ENCODE measurements around the gene C10orf53. TPM values are rescaled to one million over a fixed set of nuclear protein-coding genes. Genes with fewer than 3 reads are reported as not detected.

C10orf53 gene, protein sequence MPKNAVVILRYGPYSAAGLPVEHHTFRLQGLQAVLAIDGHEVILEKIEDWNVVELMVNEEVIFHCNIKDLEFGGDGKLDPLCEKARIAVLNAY
- total RNA-seq, result not detected

DNA sequence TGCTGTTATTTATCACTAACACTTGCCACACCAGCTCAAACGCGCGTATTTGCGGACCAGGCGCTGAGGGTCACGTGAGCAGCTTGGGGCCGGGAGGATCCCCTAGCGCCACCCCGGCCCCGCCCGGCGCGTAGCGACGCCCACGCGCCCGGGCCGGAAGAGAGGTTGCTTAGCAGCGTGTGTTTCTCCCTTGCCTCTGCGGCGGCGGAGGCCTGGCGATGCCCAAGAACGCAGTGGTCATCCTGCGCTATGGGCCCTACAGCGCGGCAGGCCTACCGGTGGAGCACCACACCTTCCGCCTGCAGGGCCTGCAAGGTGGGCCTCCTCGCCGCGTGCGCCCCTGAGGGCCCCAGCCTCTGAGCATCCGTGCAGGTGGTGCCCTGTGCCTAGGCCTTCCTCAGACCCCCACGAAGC is at the start of gene C10orf53:
Gene C10orf53, plus strand, starts transcription at position 172 of the 414 bp plus-strand sequence. Its CDS starts 47 bp downstream, at position 219.

Other genes with a start within 250 kb of the C10orf53 start
- 10 to 100 TPM; 25.7 to 30.8 TPM for gene ERCC6, start 140.5 kb upstream of the C10orf53 start, total RNA-seq
- not detected for gene SLC18A3, start 69.3 kb upstream of the C10orf53 start, total RNA-seq
- not detected for gene CHAT, start 65.6 kb upstream of the C10orf53 start, total RNA-seq
- under 1 TPM in 1 of 2 experiments, not detected in 1; 0.10 TPM for gene OGDHL, start 82.7 kb downstream of the C10orf53 start, total RNA-seq

Data from activated naive CD4-positive, alpha-beta T cell treated with anti-CD3 and anti-CD28 coated beads, Interleukin-2, amount 10 ng/mL, durations not matched to agents 5 hours and 36 hours (primary cell).